Activated T-cell treated with anti-CD3 and anti-CD28 coated beads, Interleukin-2, amount 50 U/mL, for 1 hour (primary cell): ENCODE results near the gene SORBS2.

Experiments used
- DNase-seq: peaks from one replicate; pipeline ENCODE4 v3.0.0-alpha.2; 2020

Gene SORBS2

DNA sequence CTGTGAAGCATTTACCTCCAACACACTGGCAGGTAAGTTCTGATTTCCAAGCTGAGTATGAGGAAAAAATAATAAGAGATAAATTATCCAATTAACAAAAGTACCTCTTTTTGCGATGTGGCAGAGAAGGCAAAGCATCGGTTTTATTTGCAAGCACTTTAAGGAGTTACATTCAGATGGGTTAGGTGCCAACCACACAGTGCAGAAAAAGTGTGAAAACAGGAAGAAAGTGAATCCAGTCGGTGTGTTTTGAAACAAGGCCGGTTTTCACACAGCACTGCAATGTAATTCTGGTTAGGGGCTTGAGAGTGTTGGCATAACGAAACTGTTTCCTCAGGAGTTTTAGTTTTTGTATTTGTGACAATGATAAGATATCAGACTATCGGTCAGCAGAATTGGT is 145.8 kb downstream of the SORBS2 start:
- no peak for DNase-seq

DNA sequence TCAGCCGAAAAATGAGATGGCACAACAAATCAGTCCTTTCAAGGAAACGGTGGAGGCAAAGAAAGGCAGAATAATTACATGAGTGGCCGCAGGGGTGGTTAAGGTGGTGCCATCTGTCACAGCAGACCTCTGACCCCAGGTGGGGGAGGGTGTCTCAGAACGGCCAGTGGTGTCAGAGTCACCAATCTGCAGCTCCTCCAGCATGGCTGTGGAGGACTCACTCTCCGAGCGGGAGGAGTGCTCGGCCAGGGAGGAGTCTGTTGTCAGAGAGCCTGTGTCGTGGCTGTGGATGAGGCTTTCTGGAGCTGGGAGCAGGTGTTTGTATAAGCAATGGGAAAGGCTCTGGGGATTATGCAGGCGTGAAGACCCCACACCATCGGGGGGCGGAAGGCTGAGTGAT is 146.3 kb downstream of the SORBS2 start:
- no peak for DNase-seq

DNA sequence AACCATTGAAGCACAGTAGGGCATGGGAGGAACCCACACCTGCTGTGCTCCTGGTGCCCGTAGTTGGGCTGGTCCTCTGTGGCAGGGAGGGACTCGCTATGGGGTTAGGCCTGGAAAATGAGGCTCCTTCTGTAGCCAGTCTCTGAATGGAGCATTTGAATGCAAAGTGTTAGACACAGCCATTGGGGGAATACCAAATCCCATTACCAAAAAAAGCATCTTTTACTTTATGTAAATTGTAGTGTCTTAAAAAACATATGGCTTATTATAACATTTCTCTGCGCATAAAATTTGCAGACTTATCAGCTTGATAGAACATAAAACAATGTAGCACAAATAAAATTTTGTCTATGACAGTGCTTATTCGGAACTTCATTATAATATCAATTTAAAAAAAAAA is 147.5 kb downstream of the SORBS2 start:
- DNase-seq: no peak

DNA sequence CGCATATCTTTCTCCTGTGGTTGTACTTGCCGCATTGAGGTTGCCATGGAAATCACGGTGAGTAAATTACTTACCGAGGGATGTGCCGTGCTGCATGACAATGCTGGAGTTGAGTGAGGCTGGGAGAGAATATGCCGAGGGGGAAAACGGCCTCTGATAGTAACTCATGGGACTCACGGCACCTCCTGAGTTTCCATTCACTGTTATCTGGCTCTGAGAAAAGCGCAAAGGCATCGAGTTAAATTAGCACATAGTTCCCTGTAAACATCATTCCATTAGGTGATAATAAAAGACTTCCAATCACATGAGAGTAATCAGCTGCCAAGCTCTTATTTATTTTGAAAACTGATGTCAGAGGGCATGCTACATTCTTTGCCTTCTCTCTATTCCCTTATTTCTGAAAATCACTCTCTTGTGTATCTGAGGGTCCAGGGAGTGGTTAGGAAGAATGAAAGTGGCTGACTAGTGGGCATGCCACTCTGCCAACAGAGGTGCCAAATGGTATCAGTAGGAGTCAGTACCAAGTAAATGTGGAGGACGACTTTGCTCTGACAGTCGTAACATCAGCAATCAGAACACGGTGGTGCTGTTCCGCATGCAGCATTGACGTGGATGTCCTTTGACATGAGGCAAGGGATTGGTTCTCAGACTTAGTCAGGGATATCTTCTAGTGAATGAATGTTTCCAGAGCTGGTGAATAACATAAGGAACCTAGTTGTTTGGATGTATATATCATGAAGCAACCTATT is 149.8 kb downstream of the SORBS2 start:
- DNase-seq: no peak

DNA sequence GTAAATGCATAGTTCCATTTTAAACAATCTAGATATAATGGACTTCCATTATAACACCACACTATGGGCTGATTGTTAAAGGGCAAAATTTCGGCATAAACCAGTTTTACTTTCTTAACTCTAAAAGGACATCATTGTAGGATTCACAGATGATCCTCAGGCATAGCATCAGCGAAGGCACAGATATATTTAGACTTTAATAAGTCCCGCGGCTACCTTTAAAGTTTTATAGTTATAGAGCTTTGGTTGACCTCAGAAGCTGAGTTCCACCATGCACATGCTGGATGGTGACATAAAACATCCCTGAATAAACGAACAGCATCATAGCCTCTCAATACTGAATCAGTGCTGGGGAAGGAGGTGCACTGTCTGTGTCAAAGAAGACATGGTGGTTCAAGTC is 151.7 kb downstream of the SORBS2 start:
- no peak for DNase-seq

DNA sequence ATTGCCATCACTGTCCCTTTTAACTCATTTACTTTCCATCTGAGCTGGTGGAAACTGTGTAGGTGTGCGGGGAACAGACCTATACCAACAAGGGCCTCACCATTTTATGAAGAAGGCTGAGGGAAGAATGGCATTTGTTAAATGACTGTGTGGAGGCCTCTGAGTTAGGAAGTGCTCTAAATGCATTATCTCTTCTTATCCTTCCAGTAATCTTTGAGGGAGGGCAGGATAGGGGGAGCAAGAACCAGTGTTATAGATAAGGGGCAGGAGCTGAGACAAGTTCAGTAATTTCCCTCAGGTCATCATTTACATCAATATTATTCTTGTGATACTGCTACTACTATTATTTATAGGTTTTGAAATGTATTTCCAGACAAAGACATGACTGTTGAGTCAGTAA is 154.3 kb downstream of the SORBS2 start:
- DNase-seq: no peak

DNA sequence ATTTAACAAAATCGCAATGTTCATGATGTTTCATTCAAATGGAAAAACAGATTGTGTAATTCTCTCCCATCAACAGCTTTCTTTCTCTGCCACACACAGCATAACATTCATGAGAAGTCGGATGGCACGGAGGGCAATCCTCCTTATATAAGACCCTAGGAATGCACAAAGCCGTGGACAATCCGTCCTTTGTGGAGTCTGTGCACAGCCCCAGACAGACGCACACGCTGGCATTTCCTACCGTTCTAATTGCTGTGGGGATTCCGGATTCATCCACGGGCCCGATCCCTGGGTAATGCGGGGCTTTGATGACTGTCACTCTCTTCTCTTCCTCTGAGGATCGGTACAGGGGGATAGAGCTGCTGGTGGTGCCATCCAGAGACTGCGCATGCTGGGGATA is 154.8 kb downstream of the SORBS2 start:
- DNase-seq: no peak

DNA sequence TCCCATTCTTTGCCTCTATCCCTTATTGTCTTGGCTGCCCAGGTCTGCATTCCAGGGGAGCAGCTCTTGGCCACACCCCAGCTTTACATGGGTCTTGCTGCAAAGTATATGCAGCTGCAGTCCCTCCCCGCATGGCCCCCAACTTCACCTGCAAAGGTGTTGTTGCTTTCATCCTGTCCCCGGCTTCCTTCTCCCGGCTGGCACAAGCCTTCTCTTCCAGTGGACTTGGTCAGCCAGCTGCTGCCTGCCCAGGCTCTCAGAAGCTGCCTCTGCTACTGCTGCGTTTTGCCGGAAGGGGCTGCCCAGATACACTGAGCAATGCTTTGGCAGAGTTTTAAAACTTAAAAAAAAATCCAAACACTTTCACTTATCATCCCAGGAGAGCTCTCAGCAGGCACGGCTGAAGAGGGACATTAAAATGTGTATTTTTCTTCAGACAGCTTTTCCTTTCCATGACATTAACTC is 155.5 kb downstream of the SORBS2 start:
- DNase-seq: no peak

DNA sequence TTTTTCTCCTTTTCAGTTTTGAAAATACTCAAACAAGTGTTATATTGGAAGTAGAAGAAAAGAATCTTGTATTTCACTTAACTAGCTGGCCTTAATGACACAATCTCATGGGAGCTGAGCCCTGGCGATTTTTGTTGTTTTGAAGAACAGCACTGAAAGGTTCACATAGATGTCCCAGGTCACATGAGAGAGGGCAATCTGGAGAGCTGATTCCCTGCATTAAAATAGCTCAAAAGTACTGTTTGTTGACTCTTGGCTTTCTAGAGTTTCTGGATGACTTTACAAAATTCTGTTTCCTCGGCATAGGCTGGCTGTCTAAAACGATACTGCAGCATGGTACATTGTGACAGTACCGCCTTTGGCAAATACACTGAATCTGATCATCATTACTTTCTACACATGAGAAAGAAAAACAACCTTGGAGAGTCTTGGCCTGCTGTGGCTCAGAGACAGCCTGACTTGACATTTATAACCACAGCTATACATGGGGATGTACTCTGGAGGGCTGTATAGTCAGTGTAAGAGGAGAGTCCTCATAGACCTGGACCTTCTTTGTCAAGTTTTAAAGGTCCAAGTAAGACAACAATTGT is 156.9 kb downstream of the SORBS2 start:
- no peak for DNase-seq

DNA sequence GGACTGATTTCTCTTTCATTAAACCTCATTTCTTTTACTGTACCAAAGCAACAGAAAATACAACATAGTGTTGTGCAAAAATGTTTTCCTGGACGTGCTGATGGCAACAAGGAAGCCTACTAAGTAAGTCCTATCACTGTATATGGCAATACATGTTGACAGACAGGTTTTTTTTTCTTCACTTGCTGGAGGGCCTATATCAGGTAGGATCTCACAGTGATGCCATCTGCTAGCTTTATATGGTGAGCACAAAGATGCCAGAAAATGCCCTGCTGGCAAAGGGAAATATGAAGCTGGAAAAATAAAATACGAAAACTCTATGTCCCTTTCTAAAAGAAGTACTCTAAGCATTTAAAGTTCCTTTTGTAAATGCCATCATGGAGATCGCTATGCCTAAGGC is 157.7 kb downstream of the SORBS2 start:
- DNase-seq: no peak

DNA sequence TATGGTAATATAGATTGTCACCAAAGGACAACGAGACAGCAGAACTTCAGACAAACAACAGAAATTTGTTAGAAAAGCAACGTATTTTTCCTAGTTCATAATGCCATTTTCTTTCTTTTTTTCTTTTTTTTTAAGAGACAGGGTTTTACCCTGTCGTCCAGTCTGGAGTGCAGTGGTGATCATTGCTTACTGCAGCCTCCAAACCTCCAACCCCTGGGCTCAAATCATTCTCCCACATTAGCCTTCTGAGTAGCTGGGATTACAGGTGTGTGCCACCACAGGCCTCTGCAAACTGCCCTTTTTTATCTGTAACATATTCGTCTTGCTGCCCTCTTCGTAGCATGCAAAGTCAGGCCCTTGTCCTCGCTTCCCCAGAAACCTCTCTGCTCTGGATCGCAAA is 160.1 kb downstream of the SORBS2 start:
- no peak for DNase-seq

DNA sequence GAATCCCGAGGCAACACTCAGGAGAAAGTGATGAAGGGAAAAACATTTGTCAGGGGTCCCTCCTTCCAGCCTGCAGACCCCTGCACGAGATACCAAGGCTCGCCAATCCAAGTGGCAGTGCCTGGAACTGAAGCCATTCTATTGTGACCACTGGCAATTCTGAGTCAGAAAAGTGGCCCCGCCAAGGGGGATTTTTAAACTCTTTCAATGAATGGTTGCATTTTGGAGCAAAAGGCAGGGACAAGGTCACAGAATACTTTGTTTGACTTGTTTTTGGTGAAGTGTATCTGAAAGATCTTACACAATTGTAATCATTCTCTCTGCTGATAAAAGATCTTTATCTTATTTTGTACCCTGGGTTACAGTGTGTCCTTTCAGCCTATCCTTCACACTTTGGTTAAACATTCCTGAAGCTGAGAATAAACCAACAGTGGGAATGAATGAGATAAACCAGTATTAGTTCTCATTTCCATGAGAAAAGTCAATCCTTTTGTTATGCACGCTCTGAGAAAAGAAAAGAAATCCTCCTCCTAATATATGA is 160.8 kb downstream of the SORBS2 start:
- DNase-seq: no peak

DNA sequence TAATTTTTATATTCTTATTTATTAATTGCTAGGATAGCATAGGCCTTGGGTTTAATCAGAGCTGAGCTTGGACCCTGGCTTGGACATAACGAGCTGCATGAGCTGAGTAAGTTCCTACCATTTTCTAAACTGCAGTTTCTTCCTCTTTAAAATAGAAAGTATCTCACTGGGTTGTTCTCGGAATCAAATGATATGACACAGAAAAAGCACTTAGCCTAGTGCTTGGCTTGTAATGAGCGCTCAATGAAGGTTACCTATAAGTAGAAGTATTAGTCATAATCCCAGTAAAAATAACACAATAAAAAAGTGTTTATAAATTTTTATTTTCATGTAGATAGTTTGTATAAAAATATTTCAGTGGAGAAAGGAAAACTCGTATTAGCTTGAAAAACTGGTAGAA is 163.4 kb downstream of the SORBS2 start:
- no peak for DNase-seq

DNA sequence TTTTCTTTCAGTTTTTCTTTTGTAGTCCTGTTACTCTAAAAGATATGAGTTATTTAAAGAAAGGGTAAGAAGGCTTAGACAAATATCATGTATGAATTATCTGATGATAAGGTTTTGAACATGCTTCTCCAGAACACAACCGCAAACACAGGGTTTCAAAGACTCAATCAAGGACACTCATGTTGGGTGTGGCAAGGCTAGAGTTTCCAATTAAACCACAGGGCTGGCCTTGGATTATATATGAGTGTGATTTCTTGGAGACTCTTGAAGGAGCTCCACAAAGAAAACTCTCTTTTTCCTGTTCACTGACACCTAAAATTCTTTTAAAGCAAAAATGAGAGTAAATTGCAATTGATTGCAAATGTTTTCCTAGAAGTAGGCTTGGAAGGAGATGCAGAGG is 166.6 kb downstream of the SORBS2 start:
- DNase-seq: no peak

DNA sequence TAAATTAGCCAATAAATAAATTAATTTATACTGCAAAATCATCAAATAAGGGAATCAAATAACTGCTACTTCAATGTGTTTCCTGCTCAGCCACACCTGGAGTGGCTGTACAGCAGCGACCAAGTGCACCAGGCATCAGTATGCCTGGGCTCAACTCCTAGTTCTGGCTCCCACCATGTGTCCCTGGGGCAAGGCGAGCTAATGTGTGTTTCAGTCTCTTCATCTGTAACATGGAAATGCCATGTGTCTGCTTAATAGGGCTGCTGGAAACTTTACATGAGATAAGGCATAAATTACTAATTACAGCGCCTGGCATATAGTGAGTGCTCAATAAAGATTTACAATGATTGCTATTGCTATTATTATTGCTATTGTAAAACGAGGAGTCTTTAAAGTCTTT is 167.6 kb downstream of the SORBS2 start:
- no peak for DNase-seq

DNA sequence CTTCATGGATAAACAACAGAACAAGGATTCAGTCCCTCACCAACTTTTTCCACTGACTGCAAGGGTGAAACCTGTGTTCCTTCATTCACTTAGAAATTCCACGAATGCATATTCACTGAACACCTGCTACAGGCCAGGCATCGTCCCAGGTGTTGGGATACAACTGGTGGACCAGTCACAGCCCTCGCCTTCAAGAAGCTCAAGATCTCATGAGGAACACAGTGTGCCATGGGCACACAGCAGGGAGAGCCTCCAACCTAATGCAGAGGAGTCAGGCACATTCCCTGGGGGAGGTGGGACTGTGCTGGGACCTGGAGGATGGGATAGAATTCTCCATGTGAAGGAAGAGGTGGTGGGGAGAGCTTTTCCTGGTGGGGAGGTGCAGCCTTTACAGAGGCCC is 169.1 kb downstream of the SORBS2 start:
- DNase-seq: no peak

DNA sequence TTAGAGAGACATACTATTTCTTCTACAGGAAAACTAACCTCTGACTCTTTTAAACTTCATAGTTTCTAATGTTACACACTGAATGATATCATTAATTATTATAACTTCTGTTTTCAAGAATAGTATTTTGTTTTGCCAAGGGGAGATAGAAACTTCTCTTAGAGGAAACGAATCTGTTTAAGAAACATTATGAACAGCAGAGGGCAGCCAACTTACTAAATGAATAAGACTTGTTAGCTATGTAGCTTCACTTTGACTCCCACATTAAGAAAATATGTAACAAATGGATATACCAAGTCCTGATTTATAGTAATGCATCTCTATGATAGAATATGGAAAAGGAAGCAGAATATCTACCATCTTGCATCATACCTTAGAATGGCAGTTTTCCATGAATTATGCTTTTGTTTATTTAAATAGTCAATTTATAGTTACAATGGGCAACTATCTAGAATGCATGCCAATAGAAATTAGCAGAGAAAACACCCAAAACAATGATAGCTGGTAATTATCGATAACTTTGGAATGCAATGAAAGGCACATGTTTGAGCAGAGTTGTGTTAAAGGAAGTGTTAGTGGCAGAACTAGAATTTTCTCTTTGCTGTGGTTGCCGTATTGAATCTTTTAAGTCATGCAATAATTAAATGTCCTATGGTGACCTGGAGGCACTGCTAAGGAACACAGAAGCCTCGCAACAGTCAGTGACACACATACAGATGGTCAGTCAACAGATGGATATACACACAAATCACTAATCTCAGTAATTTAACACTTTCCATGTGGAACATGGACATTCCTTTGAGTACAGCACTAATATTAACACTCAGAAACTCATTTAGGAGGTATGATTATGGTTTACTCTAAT is 171.0 kb downstream of the SORBS2 start:
- no peak for DNase-seq

DNA sequence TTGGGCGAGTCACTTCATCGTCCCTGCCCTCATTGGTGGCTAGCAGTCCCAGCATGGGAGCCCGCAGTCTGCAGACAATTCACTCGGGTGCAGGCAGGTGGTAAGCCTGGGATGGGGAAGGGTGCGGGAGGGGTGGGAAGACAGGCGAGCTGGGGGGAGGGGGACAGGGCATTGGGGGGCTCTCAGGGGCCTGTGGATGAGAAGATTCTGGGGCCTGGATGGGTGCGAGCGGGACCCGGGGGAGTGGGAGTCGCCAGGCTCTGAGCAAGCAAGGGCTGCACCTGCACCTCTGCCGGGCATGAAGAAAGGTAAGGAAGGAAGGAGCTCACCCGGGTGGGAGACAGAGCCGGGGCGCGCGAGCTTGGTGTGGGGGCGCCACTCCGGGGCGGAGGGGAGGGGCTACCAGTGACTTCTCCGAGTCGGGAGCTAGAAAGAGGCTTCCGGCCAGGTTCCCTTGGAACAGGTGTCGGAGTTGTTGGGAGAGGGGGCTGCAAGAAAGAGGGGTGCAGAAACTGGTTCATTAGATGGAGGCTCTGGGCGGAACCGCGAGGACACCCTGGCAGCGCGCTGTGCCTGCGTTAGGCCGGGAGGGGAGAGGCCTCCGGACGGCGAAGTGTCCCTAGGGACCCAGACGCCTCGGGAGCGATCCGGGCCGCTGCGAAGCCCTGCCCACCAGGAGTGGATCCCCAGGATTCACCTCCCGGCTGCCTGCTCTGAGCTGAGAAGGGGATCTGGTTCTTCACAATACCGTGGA is 173.3 kb downstream of the SORBS2 start:
- no peak for DNase-seq

DNA sequence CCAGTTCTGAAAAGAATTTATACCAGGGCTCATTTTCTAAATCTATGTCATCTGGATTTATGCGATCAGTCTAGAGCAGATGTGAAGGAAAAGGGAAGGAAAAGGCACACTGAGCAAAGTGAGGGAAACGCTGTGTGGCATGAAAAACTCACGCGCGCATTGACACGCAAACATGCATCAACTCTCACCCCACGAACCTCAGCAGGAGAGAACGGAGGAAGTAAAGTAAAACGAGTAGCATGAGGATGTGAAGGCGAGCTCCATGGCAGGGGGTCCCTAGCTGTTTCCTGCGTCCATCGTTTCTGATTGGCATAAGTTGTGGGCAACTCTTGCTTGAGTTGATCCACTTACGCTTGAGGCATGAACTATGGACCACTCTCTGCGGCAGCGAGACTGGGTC is 173.9 kb downstream of the SORBS2 start:
- DNase-seq: no peak

DNA sequence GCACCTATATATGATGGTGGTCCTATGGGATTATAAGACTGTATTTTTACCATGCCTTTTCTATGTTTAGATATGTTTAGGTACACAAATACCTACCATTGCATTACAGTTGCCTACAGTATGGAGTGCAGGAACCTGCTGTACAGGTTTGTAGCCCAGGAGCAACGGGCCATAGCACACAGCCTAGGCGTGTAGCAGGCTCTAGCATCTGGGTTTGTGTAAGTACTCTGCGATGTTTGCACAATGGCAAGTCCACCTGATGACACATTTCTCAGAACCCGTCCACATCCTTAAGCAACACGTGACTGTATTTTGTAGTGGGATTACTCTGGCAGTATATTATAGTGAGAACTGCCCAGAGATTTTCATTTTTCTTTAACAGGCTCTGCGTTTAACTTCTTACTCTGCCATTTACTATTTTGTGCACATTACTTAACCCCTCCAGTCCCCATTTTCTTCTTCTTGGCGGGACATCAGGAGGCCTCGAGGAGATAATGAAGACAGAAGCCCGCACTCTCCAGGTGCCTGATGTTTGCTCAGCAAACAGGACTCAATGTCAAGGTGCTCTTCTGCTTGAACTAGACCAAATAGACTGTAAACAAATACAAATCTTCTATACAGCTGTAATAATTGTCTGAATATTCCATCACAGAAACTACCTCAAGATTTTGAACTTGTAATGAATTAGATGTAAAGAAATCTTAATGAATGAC is 174.7 kb downstream of the SORBS2 start:
- DNase-seq: no peak

DNA sequence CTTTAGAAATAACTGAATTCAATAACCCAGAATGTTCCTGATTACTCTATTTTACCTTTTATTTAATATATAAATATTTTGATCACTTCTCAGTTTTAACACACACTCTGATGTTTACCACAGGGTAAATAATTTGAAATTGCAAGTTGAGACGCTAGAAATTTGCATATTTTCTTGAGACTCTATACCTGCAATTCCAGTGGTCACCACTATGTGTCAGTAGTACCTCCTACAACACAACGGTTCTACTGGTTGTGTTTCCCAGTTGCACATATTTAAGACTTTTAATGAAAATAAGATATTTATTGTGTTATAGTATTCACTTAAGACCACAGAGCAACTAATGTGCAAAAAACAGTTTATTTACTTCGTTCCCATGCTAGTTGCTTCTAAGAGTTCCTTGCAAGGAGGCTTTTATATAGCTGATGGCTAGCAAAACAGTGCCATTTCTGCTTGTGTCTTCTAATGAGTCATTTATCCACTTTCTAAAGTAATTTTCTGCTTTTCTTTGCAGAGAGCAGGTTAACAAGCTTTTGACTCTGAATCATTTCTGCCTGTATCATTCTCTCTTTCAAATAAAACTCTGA is 177.8 kb downstream of the SORBS2 start:
- no peak for DNase-seq

DNA sequence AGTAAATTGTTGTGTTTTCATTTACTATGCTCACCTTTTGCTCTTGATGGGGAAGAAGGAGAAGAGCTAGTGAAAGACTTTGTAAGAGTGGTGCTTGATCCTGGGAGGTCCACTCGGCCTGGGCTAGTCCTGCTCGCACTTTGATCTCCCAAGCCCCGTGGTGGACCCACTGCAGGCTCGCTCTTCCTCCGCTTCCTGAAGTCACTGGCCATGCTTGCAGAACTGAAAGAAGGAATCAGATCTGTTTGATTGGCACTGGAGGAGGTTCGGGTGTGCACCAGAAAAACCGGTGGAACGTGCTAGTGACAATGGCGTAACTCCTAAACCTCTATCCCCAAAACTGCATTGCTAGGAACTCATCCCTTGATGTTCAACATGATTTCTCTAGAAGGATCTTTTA is 185.2 kb downstream of the SORBS2 start:
- no peak for DNase-seq
